Activated CD8-positive, alpha-beta memory T cell treated with anti-CD3 and anti-CD28 coated beads, Interleukin-2, amount 10 ng/mL, durations not matched to agents 7 days and 5 days (primary cell): Measurements from ENCODE around the gene CCNB2. TPM values are rescaled to one million over a fixed set of nuclear protein-coding genes. Genes with fewer than 3 reads are reported as not detected.
A peak's percentile ranks its signal among the peaks of the same experiment; 100 is the strongest.
"Not testable (repeated sequence)": the region's sequence is repeated elsewhere in the genome, so short reads cannot be mapped to it uniquely, and the experiment has no call there.

Experiments
- ATAC-seq: fragments of 150-1000 bp; cut with Tn5 transposase; one replicate; pipeline ENCODE4 v1.10.0; 2021; ENCODE audit warnings: moderate library complexity
- CTCF ChIA-PET: fragments of 350-600 bp; sonication (Branson Sonifier 250); formaldehyde crosslinking; loops from one replicate; lab custom pipeline; 2021; ENCODE audit warnings: antibody characterized with exemption; lab: Charles Lee
- DNase-seq: peaks from one replicate; pipeline ENCODE4 v3.0.0-alpha.2; 2020
- H3K27ac Mint-ChIP-seq: one replicate; pipeline ENCODE4 v1.8.0; 2021; ENCODE audit warnings: mild to moderate bottlenecking, mixed read lengths
- H3K27me3 Mint-ChIP-seq: one replicate; pipeline ENCODE4 v1.8.0; 2021; ENCODE audit warnings: mixed read lengths
- H3K36me3 Mint-ChIP-seq: one replicate; pipeline ENCODE4 v1.8.0; 2021; ENCODE audit warnings: mild to moderate bottlenecking, mixed read lengths
- H3K4me1 Mint-ChIP-seq: one replicate; pipeline ENCODE4 v1.8.0; 2021; ENCODE audit warnings: mixed read lengths
- H3K4me3 Mint-ChIP-seq: one replicate; pipeline ENCODE4 v1.8.0; 2021; ENCODE audit warnings: mild to moderate bottlenecking, moderate library complexity, mixed read lengths
- H3K9me3 Mint-ChIP-seq: one replicate; pipeline ENCODE4 v1.8.0; 2022; ENCODE audit warnings: low read depth, mixed read lengths
- total RNA-seq, 2 experiments: library from RNA; stranded (reverse); gene quantifications; one replicate each; pipeline ENCODE4 v1.2.3, GENCODE V29; 2021

Gene CCNB2
- total RNA-seq, 2 experiments from 2014 or later: 95.3 to 97.0 TPM

DNA sequence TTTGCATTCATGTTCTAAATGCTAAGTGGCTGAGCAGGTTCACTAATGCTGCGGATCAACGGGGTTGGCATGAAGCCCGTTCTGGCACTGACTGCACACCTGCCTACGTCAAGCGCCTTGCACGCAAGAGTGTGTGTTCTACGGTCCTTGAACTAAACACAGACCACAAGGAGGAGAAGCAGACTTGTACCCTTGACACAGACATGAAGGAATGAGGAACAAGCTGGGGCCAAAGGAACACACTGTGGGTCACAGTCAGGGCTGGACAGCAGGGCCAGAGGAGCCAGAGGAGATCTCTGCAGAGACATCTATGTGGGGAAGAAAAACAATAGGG, 53.7 kb downstream of the CCNB2 start:
- H3K4me1 Mint-ChIP-seq: no peaks in the 10 kb centered on the region

DNA sequence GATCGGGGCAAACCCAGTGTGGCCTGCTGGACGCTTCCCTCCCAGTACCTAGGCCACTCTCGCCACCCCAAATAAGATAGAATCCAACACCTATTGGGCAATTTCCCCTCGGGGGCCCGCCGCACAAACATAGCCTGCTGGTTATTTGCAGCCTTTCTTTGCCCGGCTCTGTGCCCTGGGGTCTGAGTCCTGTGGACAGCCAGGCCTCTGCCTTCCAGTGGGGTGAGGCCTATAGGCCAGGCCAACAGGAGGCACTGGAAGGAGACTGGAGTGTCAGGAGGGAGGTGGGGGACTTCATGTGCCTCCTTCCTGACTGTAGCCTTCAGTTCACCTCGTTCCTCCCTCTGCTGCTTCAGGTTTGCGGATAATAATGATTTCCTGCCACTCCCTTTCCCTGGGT, 54.3 kb downstream of the CCNB2 start:
- no peak overlapping the region for H3K27ac Mint-ChIP-seq

More for the DNA sequence above, 53.7 kb downstream of the CCNB2 start:
- Mint-ChIP-seq H3K36me3 (peaks cover 7% of the 10 kb centered on the region), H3K9me3 (no peaks in the 10 kb centered on the region), H3K27me3 (no peaks in the 10 kb centered on the region), H3K27ac (no peak overlapping the region), H3K4me3 (no peak overlapping the region)
- no peak for ATAC-seq
- no peak for DNase-seq
- CTCF ChIA-PET: no interaction called here

DNA sequence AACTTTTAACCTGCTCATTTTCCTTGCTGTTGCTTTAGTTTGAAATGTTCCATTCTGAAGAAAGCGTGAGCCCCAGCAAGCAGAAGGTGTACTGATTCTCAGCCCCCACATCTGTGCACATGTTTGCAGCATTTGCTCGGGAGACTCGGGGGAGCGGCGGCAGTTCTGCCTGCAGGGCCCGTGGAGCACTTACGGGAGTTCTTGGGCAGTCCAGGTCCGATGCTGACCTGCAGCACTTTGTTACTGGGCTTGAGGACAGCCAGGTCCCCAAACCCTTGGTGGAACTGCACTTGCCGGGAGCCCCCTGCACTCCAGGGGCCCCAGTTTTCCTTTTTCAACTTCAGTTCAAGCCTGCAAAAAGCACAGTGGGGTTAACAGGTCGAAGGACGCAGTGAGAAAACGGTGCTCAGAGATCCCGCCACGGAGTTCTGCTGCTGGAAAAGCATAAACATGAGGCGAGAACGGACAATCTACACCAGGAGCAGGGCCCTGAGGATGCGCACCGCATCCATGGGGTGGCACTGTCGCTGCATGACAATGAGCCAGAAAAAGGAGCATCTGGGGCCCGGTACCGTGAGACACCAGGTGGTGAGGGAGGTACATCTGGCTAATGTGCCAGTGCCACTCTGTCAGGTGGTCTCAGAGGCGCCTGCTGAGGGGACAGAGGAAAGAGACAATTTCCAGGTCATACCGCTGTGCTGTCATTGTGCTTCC, 56.1 kb downstream of the CCNB2 start:
- no peak overlapping the region for H3K27ac Mint-ChIP-seq
- no peaks in the 10 kb centered on the region for H3K27me3 Mint-ChIP-seq
- H3K4me3 Mint-ChIP-seq: no peak overlapping the region
- no peaks in the 10 kb centered on the region for H3K9me3 Mint-ChIP-seq
- CTCF ChIA-PET: interaction anchor here (1.0 to 2.7 kb wide), 3 partner anchors 9 to 332 kb away, joined by 3 to 6 read pairs (median 4); no protein-coding TSS in a partner anchor
- H3K4me1 Mint-ChIP-seq: peaks cover 13% of the 10 kb centered on the region
- ATAC-seq: no peak
- DNase-seq: peak; percentile 50
- peaks cover 14% of the 10 kb centered on the region for H3K36me3 Mint-ChIP-seq

More for the DNA sequence above, 54.3 kb downstream of the CCNB2 start:
- Mint-ChIP-seq H3K9me3 (no peaks in the 10 kb centered on the region), H3K4me3 (no peak overlapping the region), H3K4me1 (no peaks in the 10 kb centered on the region), H3K36me3 (peaks cover 7% of the 10 kb centered on the region), H3K27me3 (no peaks in the 10 kb centered on the region)
- ATAC-seq: no peak
- DNase-seq: no peak
- CTCF ChIA-PET: no interaction called here

DNA sequence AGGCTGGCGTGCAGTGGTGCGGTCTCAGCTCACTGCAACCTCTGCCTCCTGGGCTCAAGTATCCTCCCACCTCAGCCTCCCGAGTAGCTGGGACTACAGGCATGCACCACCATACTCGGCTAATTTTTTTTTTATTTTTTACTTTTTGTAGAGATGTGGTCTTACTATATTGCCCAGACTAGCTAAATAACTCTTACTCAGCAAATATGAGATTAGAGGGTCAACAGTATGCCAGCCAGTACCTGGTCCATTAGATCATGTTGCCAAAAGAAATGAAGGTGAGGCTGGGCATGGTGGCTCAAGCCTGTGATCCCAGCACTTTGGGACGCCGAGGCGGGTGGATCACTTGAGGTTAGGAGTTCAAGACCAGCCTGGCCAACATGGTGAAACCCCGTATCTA, 57.1 kb downstream of the CCNB2 start:
- not testable (repeated sequence) for H3K27ac Mint-ChIP-seq

DNA sequence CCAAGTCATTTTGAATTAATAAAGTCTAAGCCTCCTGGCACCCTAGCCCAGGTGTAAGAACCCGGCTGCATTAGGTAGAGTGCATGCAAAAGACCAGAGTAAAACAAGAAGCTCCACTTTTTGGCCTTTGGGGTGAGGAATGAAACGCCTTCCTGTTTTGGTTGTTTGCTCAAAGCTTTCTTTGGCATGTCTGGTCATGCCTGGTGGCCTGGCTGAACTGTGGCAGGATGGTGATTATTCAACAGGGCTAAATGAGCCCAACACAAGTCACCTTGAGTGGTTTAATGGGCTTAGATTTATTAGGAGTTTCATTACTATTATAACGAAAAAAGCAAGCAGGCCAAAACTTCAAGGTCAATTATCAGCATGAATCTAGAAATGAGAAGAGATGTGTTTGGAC, 60.8 kb downstream of the CCNB2 start:
- Mint-ChIP-seq H3K27ac (peak overlapping the region; percentile 41), H3K27me3 (no peaks in the 10 kb centered on the region), H3K4me3 (no peak overlapping the region), H3K9me3 (no peaks in the 10 kb centered on the region), H3K4me1 (peaks cover 40% of the 10 kb centered on the region), H3K36me3 (peaks cover 23% of the 10 kb centered on the region)
- DNase-seq: peak; percentile 56
- CTCF ChIA-PET: interaction anchor here (1.5 to 3.3 kb wide), 3 partner anchors 9 to 363 kb away, joined by 4 to 12 read pairs (median 5); no protein-coding TSS in a partner anchor
- ATAC-seq: peak; percentile 30

More for the DNA sequence above, 57.1 kb downstream of the CCNB2 start:
- H3K27me3 Mint-ChIP-seq, DNase-seq, ATAC-seq, H3K4me3 Mint-ChIP-seq, H3K9me3 Mint-ChIP-seq: not testable (repeated sequence)
- peaks cover 16% of the 10 kb centered on the region for H3K4me1 Mint-ChIP-seq
- CTCF ChIA-PET: interaction anchor here (0.5 to 2.7 kb wide), 6 partner anchors 8 to 332 kb away, joined by 3 to 6 read pairs (median 4); no protein-coding TSS in a partner anchor
- peaks cover 16% of the 10 kb centered on the region for H3K36me3 Mint-ChIP-seq

DNA sequence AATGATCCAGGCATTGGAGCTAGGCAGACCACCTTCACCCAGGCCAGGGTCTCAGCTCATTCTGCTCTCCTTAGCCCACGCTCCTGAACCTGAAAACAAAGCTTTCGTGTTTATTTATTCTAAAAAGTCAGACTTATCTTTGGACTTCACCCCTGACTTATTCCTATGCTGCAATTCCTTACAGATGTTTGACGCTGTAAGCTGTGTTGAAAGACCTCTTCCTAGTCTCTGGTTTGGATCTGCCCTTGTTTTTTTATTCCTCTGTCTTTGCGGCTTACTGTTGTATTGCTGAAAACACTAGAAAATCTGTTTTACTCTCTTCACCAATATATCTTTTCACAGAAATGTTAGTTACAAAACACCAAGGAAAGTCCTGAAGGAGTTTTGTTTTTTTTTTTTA, 61.2 kb downstream of the CCNB2 start:
- DNase-seq (no peak), ATAC-seq (no peak)
- Mint-ChIP-seq H3K36me3 (peaks cover 23% of the 10 kb centered on the region), H3K9me3 (no peaks in the 10 kb centered on the region), H3K27ac (peak overlapping the region; percentile 41), H3K4me3 (no peak overlapping the region), H3K27me3 (no peaks in the 10 kb centered on the region), H3K4me1 (peaks cover 41% of the 10 kb centered on the region)
- CTCF ChIA-PET: interaction anchor here (1.5 to 3.3 kb wide), 3 partner anchors 8 to 363 kb away, joined by 4 to 12 read pairs (median 5); no protein-coding TSS in a partner anchor

DNA sequence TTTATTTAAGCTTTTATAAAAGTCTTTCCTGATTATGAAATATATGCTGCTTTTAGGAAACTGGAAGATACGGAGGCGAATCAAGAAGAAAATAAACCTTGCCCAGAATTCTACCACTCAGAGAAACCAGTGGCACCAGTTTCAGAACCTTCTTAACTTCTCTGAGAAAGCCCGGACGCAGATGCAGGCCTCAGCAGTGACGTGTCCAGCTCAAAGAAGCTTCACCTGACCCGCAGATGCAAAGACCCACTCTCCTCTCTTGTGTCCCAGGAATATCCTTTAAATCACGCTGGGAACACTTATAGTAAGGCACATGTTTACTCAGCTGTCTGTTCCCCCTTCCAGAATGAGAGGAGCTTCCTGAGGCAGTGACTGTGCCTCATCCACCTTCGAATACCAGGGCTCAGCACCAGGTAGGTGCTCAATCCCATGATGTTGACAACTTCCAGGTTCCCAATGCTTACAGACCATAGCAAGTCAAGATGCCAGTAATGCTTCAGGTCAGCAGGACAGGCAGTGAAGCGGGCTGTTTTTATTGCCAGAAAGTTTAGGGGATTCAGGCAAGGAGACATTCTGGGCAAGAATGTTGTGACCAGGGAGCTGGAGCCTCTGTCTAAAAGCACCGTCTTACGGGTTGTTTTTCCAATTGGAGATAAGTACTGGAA, 61.8 kb downstream of the CCNB2 start:
- no peak for DNase-seq
- Mint-ChIP-seq H3K27ac (no peak overlapping the region), H3K4me1 (peaks cover 41% of the 10 kb centered on the region), H3K27me3 (no peaks in the 10 kb centered on the region), H3K36me3 (peaks cover 25% of the 10 kb centered on the region), H3K9me3 (no peaks in the 10 kb centered on the region), H3K4me3 (no peak overlapping the region)
- CTCF ChIA-PET: interaction anchor here (1.5 to 3.3 kb wide), 2 partner anchors 8 to 325 kb away, joined by 4 to 12 read pairs; no protein-coding TSS in a partner anchor
- no peak for ATAC-seq

DNA sequence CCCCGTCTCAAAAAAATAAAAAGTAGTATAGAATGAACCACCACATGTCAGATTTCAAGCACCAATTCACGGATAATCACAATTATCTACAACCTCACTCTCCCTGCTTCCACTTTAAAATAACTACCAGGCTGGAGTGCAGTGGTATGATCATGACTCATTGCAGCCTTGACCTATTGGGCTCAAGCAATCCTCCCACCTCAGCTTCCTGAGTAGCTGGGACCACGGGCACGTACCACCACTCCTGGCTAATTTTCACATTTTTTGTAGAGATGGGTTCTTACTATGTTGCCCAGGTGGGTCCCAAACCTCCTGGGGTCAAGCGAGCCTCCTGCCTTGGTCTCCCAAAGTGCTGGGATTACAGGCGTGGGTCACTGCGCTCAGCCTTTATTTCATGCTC, 63.6 kb downstream of the CCNB2 start:
- H3K4me1 Mint-ChIP-seq: peaks cover 41% of the 10 kb centered on the region
- DNase-seq (no peak), ATAC-seq (no peak)
- H3K9me3 Mint-ChIP-seq: no peaks in the 10 kb centered on the region
- peaks cover 24% of the 10 kb centered on the region for H3K36me3 Mint-ChIP-seq
- H3K27ac Mint-ChIP-seq: no peak overlapping the region
- no peak overlapping the region for H3K4me3 Mint-ChIP-seq
- CTCF ChIA-PET: interaction anchor here (1.3 kb wide), 1 partner anchor 356 kb away, joined by 3 read pairs; no protein-coding TSS in a partner anchor
- H3K27me3 Mint-ChIP-seq: no peaks in the 10 kb centered on the region

DNA sequence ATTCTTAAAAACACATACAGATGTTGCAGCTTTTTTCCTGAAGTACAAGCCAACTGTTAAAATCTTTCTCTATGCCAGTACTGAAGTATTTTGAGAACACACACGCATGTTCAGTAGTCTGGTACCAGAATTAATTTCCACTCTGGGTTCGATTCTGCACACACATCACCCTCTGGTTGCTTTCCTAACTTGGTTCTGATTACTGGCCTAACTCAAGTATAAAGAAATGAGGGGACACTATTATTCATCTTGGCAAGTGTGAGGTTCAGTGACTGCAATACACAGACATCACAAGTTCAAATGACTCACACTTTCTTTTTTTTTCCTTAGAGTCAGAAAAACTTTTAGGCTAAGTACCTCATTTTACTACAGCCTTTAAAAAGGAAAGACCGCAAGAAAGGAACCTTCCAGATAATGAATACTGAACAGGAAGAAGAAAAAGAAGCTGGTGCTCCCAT, 64.3 kb downstream of the CCNB2 start:
- CTCF ChIA-PET: interaction anchor here (1.3 to 2.7 kb wide), 3 partner anchors 323 to 360 kb away, joined by 3 to 9 read pairs (median 8); no protein-coding TSS in a partner anchor
- ATAC-seq: no peak
- Mint-ChIP-seq H3K27ac (peak overlapping the region; percentile 23), H3K4me1 (peaks cover 41% of the 10 kb centered on the region), H3K4me3 (no peak overlapping the region), H3K27me3 (no peaks in the 10 kb centered on the region), H3K36me3 (peaks cover 26% of the 10 kb centered on the region), H3K9me3 (no peaks in the 10 kb centered on the region)
- DNase-seq: no peak

DNA sequence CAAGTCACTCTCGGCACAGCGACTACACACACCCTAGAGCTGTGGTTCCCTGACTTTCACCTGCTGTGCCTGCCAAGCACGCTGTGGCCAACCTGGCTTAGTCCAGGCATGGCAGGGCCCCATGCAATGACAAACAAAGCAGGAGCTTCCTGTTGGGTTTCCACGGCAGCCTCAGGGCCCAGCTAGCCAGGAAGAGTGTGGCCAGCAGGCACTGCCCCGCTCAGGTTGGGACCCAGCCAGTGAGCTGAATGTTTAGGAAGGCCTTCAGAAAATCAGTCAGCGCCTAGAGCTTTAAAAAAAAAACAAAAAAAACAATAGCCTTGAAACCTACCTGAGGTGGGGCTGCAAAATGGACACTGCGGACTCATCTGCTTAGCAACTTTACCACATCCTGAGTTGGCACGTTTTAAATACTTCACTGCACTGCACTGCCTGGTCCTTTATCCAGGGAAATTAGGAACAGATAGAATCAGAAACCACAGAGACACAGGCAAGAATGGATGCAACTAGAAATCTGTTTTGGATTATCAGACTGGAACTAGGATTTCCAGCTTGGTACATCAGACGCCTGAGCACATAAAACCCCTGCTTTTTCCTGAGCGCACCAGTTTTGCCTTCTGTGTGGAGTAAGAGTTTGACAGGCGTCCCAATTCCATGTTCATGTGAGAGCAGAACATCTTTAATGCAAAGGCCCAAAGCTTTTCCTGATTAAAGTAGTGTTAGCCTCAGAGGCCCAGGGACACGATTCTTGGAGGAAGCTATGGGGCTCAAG, 65.5 kb downstream of the CCNB2 start:
- Mint-ChIP-seq H3K4me1 (peaks cover 38% of the 10 kb centered on the region), H3K4me3 (no peak overlapping the region), H3K27me3 (no peaks in the 10 kb centered on the region), H3K9me3 (no peaks in the 10 kb centered on the region), H3K36me3 (peaks cover 23% of the 10 kb centered on the region), H3K27ac (no peak overlapping the region)
- CTCF ChIA-PET: interaction anchor here (1.3 to 2.7 kb wide), 3 partner anchors 9 to 358 kb away, joined by 6 to 9 read pairs (median 8); no protein-coding TSS in a partner anchor
- no peak for ATAC-seq
- no peak for DNase-seq

DNA sequence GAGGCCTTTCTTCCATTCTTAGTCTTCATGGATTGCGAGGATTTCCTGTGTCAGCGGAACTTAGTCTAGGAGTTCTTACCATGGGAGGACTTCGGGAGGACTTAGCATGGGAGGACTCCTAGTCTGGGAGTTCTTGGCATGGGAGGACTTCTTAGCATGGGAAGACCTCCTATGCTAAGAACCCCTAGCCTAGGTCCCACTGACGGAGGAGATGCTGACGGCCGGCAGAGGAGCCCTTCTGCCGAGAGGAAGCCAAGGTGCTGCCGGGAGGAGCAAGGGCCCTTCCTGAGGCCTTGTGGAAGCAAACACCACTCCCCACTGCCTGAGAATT, 66.1 kb downstream of the CCNB2 start:
- H3K27ac Mint-ChIP-seq: no peak overlapping the region
- no peaks in the 10 kb centered on the region for H3K27me3 Mint-ChIP-seq
- peaks cover 35% of the 10 kb centered on the region for H3K4me1 Mint-ChIP-seq
- peaks cover 19% of the 10 kb centered on the region for H3K36me3 Mint-ChIP-seq
- no peaks in the 10 kb centered on the region for H3K9me3 Mint-ChIP-seq
- no peak overlapping the region for H3K4me3 Mint-ChIP-seq
- ATAC-seq (no peak), DNase-seq (no peak)
- CTCF ChIA-PET: interaction anchor here (1.3 to 2.7 kb wide), 2 partner anchors 10 to 358 kb away, joined by 6 to 8 read pairs; no protein-coding TSS in a partner anchor

DNA sequence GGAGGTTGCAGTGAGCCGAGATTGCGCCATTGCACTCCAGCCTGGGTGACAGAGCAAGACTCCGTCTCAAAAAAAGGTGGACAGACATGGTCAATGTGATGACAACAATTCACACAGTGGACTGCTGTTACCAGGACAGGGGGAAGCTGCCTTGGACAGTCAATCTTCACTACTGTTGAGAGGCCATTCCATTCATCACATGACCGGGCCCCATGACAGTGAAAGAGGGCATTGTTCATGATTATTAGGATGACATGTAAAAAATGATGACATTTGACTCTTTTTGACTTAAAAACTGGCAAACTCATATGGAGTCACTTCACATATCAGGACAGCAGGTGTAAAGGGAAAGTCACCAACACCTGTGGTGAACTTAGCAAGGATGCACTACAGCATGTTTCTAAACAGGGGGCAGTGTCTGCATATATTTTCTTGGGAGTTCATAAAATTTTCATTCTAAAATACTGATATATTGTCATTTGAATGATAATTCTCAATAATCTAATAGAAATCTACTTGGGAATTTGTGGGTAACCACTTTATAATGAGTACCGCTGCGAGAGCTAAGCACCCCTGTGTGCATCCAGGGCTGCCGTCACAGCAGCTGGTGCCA, 67.4 kb downstream of the CCNB2 start:
- no peaks in the 10 kb centered on the region for H3K9me3 Mint-ChIP-seq
- CTCF ChIA-PET: interaction anchor here (1.8 kb wide), 1 partner anchor 322 kb away, joined by 4 read pairs; no protein-coding TSS in a partner anchor

More for the DNA sequence above, 67.4 kb downstream of the CCNB2 start:
- Mint-ChIP-seq H3K4me3 (no peak overlapping the region), H3K27me3 (peaks cover 4% of the 10 kb centered on the region), H3K36me3 (peaks cover 14% of the 10 kb centered on the region), H3K27ac (no peak overlapping the region), H3K4me1 (peaks cover 32% of the 10 kb centered on the region)
- ATAC-seq: no peak
- DNase-seq: no peak
